Spleen (tissue), 7 donors: Measurements from ENCODE around the gene TANK.

Experiments
- CTCF ChIP-seq, 11 experiments: fragments of 200-600 bp in 7 of 11; fragments of 450-650 bp in 4 of 11; sonication (generic) in 4 of 11; IDR thresholded peaks in 8 of 11; conservative IDR thresholded peaks in 3 of 11; 1 replicate in 7 of 11; 2 replicates in 4 of 11; pipeline versions ENCODE4 v1.4.0 to v1.8.0; 2016 to 2021; ENCODE audit warnings: antibody characterized with exemption in 11 of 11, inconsistent platforms in 4 of 11, mild to moderate bottlenecking in 1 of 11
- POLR2A ChIP-seq, 3 donors: fragments of 450-650 bp; IDR thresholded peaks; one replicate each; pipeline ENCODE4 v1.5.1; 2017; ENCODE audit warnings: antibody characterized with exemption in 3 of 3, mild to moderate bottlenecking in 1 of 3
- POLR2AphosphoS5 ChIP-seq, 3 donors: sonication (generic); formaldehyde crosslinking; IDR thresholded peaks; one replicate each; pipeline ENCODE4 v1.5.1; 2017; ENCODE audit warnings: antibody characterized with exemption in 3 of 3
- donor health status: DM: no; HTN: no; CAD: no; lungs with moderate emphysema.
- donor health status: DM: no; HTN: no; CAD: no.
- donor health status: DM: no; HTN: no; CAD: no.

- TF ChIP-seq POLR2A (IDR thresholded peaks at IDR 0.05): no peak
- no peak for TF ChIP-seq POLR2AphosphoS5 (IDR thresholded peaks at IDR 0.05)
- no peak for TF ChIP-seq CTCF (IDR thresholded peaks at IDR 0.05 in 8 of 11, conservative IDR thresholded peaks at IDR 0.05 in 3 of 11)
Observed at GRCh38 chr2:161230959-161231358, 70.7 kb downstream of the TANK start.
